ENCODE measurements around the gene RPS21. TPM values are rescaled to one million over a fixed set of nuclear protein-coding genes. Genes with fewer than 3 reads are reported as not detected.

The RPS21 gene
- total RNA-seq, 2 donors from 2014 or later, result 1,359 to 1,579 TPM

GRCh38 chr20:62433658-62434497, 47.0 kb downstream of the RPS21 start:
- no peak overlapping the region for H3K9ac ChIP-seq (ENCODE audit: low read depth in 2 of 2, low read length in 2 of 2)
- intact Hi-C loops (cut with DNase I), result no loop called here
- no peak overlapping the region for H3K4me3 ChIP-seq
- H3K27ac ChIP-seq, result no peak overlapping the region
- H3K9me3 ChIP-seq, result no peaks in the 10 kb centered on the region
- TF ChIP-seq CTCF (IDR thresholded peaks at IDR 0.05), result no peak
- H3K4me1 ChIP-seq, result peaks cover 8% of the 10 kb centered on the region
- no peaks in the 10 kb centered on the region for H3K27me3 ChIP-seq
- peak; percentile 69 for DNase-seq
- no peaks in the 10 kb centered on the region for H3K36me3 ChIP-seq

GRCh38 chr20:62436692-62437091, 49.8 kb downstream of the RPS21 start:
- no peak for DNase-seq
- no peaks in the 10 kb centered on the region for H3K4me1 ChIP-seq
- intact Hi-C loops (cut with DNase I), result no loop called here

GRCh38 chr20:62437496-62437895, 50.6 kb downstream of the RPS21 start:
- H3K36me3 ChIP-seq, result no peaks in the 10 kb centered on the region
- no peak for TF ChIP-seq CTCF (IDR thresholded peaks at IDR 0.05)

More at GRCh38 chr20:62436692-62437091, 49.8 kb downstream of the RPS21 start:
- no peaks in the 10 kb centered on the region for H3K36me3 ChIP-seq
- no peak for TF ChIP-seq CTCF (IDR thresholded peaks at IDR 0.05)
- no peaks in the 10 kb centered on the region for H3K27me3 ChIP-seq
- H3K4me3 ChIP-seq, result no peak overlapping the region
- H3K9me3 ChIP-seq, result no peaks in the 10 kb centered on the region
- H3K27ac ChIP-seq, result no peak overlapping the region
- H3K9ac ChIP-seq (ENCODE audit: low read depth in 2 of 2, low read length in 2 of 2), result no peak overlapping the region

GRCh38 chr20:62437927-62438326, 51.0 kb downstream of the RPS21 start:
- no peaks in the 10 kb centered on the region for H3K9me3 ChIP-seq
- no peak for DNase-seq
- no peak overlapping the region for H3K4me3 ChIP-seq
- no peak overlapping the region for H3K9ac ChIP-seq (ENCODE audit: low read depth in 2 of 2, low read length in 2 of 2)
- H3K36me3 ChIP-seq, result no peaks in the 10 kb centered on the region
- no peaks in the 10 kb centered on the region for H3K27me3 ChIP-seq
- no peak overlapping the region for H3K27ac ChIP-seq
- H3K4me1 ChIP-seq, result no peaks in the 10 kb centered on the region
- no peak for TF ChIP-seq CTCF (IDR thresholded peaks at IDR 0.05)
- intact Hi-C loops (cut with DNase I), result no loop called here

More at GRCh38 chr20:62437496-62437895, 50.6 kb downstream of the RPS21 start:
- intact Hi-C loops (cut with DNase I), result no loop called here
- DNase-seq, result no peak
- no peaks in the 10 kb centered on the region for H3K27me3 ChIP-seq
- H3K27ac ChIP-seq, result no peak overlapping the region
- no peaks in the 10 kb centered on the region for H3K9me3 ChIP-seq
- H3K4me1 ChIP-seq, result no peaks in the 10 kb centered on the region
- H3K9ac ChIP-seq (ENCODE audit: low read depth in 2 of 2, low read length in 2 of 2), result no peak overlapping the region
- H3K4me3 ChIP-seq, result no peak overlapping the region

Other genes with a start within 250 kb of the RPS21 start
- 100 to 1,000 TPM; 164 to 315 TPM for gene PSMA7, start 243.7 kb upstream of the RPS21 start, total RNA-seq
- 10 to 100 TPM; 10.1 to 17.7 TPM for gene SS18L1, start 243.3 kb upstream of the RPS21 start, total RNA-seq
- 10 to 100 TPM; 30.4 to 46.7 TPM for gene MTG2, start 204.1 kb upstream of the RPS21 start, total RNA-seq
- not detected for gene HRH3, start 166.8 kb upstream of the RPS21 start, total RNA-seq
- 100 to 1,000 TPM in 1 of 2 donors, 10 to 100 TPM in 1; 77.3 to 102 TPM for gene OSBPL2, start 148.6 kb upstream of the RPS21 start, total RNA-seq
- gene ADRM1, start 84.1 kb upstream of the RPS21 start, total RNA-seq, result 100 to 1,000 TPM in 1 of 2 donors, 10 to 100 TPM in 1; 70.5 to 109 TPM
- 10 to 100 TPM; 32.5 to 35.5 TPM for gene LAMA5, start 19.8 kb upstream of the RPS21 start, total RNA-seq
- 10 to 100 TPM in 1 of 2 donors, 1 to 10 TPM in 1; 7.8 to 10.5 TPM for gene CABLES2, start 20.2 kb downstream of the RPS21 start, total RNA-seq
- 10 to 100 TPM in 1 of 2 donors, 1 to 10 TPM in 1; 5.9 to 12.5 TPM for gene RBBP8NL, start 40.4 kb downstream of the RPS21 start, total RNA-seq
- gene GATA5, start 88.9 kb downstream of the RPS21 start, total RNA-seq, result under 1 TPM in 1 of 2 donors, not detected in 1; 0.10 TPM